HepG2 (cell line): Measurements from ENCODE around the gene VILL. TPM values are rescaled to one million over a fixed set of nuclear protein-coding genes. Genes with fewer than 3 reads are reported as not detected.

ENCODE experiments used
- CERS6 ChIP-seq: sonication (generic); formaldehyde crosslinking; IDR thresholded peaks from 2 replicates; pipeline ENCODE4 v1.5.0; 2020; ENCODE audit warnings: missing genetic modification reagents
- CREB3 ChIP-seq: sonication (generic); formaldehyde crosslinking; IDR thresholded peaks from 2 replicates; pipeline ENCODE4 v1.5.0; 2020; ENCODE audit warnings: missing genetic modification reagents
- GLMP ChIP-seq: sonication (generic); formaldehyde crosslinking; IDR thresholded peaks from 2 replicates; pipeline ENCODE4 v1.9.0; 2021; ENCODE audit warnings: missing genetic modification reagents, mild to moderate bottlenecking, borderline replicate concordance
- GZF1 ChIP-seq: sonication (generic); formaldehyde crosslinking; IDR thresholded peaks from 2 replicates; pipeline ENCODE4 v1.5.1; 2020; ENCODE audit warnings: mild to moderate bottlenecking, missing genetic modification reagents
- HNF4A ChIP-seq: sonication (generic); formaldehyde crosslinking; IDR thresholded peaks from 2 replicates; pipeline ENCODE4 v1.4.0; 2020; ENCODE audit warnings: missing genetic modification reagents
- KLF6 ChIP-seq: IDR thresholded peaks from 2 replicates; pipeline ENCODE4 v1.8.0; 2016; ENCODE audit warnings: missing biosample characterization, missing genetic modification reagents
- NFIB ChIP-seq: sonication (generic); formaldehyde crosslinking; IDR thresholded peaks from 2 replicates; pipeline ENCODE4 v1.9.0; 2021; ENCODE audit warnings: missing genetic modification reagents, mild to moderate bottlenecking, borderline replicate concordance
- PITX1 ChIP-seq: sonication (generic); formaldehyde crosslinking; IDR thresholded peaks from 2 replicates; pipeline ENCODE4 v1.5.1; 2020; ENCODE audit warnings: mild to moderate bottlenecking, missing genetic modification reagents
- PPARG ChIP-seq: conservative IDR thresholded peaks from 2 replicates; pipeline ENCODE4 v1.6.1; 2016; ENCODE audit warnings: missing biosample characterization, missing genetic modification reagents
- PRPF4 ChIP-seq: fragments of 200-400 bp; formaldehyde crosslinking; IDR thresholded peaks from 2 replicates; pipeline ENCODE4 v1.6.1; 2016; ENCODE audit warnings: low read length, low read depth; ENCODE audit not compliant: poor library complexity, severe bottlenecking
- RAD21 ChIP-seq: fragments of 450-650 bp; formaldehyde crosslinking; IDR thresholded peaks from 2 replicates; pipeline ENCODE4 v1.5.0; 2020; ENCODE audit warnings: mild to moderate bottlenecking
- SOX6 ChIP-seq, 2 experiments: fragments of 450-650 bp in 1 of 2; sonication (generic) in 1 of 2; formaldehyde crosslinking in 1 of 2; IDR thresholded peaks; 2 replicates each; pipeline versions ENCODE4 v1.4.0 to v1.6.1; 2017 to 2020; ENCODE audit warnings: antibody characterized with exemption in 1 of 2, mild to moderate bottlenecking in 1 of 2, missing genetic modification reagents in 1 of 2
- TRIM22 ChIP-seq: fragments of 450-650 bp; IDR thresholded peaks from 2 replicates; pipeline ENCODE4 v1.6.1; 2017
- ZBTB42 ChIP-seq: sonication (generic); formaldehyde crosslinking; IDR thresholded peaks from 2 replicates; pipeline ENCODE4 v1.5.0; 2020; ENCODE audit warnings: mild to moderate bottlenecking, missing genetic modification reagents
- ZBTB8A ChIP-seq: sonication (generic); formaldehyde crosslinking; IDR thresholded peaks from 2 replicates; pipeline ENCODE4 v1.4.0; 2020; ENCODE audit warnings: mild to moderate bottlenecking, low read depth, missing genetic modification reagents, borderline replicate concordance
- ZNF280B ChIP-seq: sonication (generic); formaldehyde crosslinking; IDR thresholded peaks from 2 replicates; pipeline ENCODE4 v1.5.0; 2020; ENCODE audit warnings: missing genetic modification reagents, mild to moderate bottlenecking, borderline replicate concordance
- ZNF329 ChIP-seq: sonication (generic); formaldehyde crosslinking; IDR thresholded peaks from 2 replicates; pipeline ENCODE4 v1.9.0; 2021; ENCODE audit warnings: low read depth, mild to moderate bottlenecking, missing genetic modification reagents
- ZNF333 ChIP-seq: sonication (generic); formaldehyde crosslinking; IDR thresholded peaks from 2 replicates; pipeline ENCODE4 v1.4.0; 2020; ENCODE audit warnings: mild to moderate bottlenecking, missing genetic modification reagents, borderline replicate concordance
- ZNF34 ChIP-seq: sonication (generic); formaldehyde crosslinking; IDR thresholded peaks from 2 replicates; pipeline ENCODE4 v1.4.0; 2020; ENCODE audit warnings: mild to moderate bottlenecking, missing genetic modification reagents, borderline replicate concordance
- ZNF589 ChIP-seq: sonication (generic); formaldehyde crosslinking; conservative IDR thresholded peaks from 2 replicates; pipeline ENCODE4 v1.8.0; 2022; ENCODE audit warnings: mild to moderate bottlenecking, moderate library complexity, missing genetic modification reagents
- ZNF615 ChIP-seq: sonication (generic); formaldehyde crosslinking; IDR thresholded peaks from 2 replicates; pipeline ENCODE4 v1.5.0; 2020; ENCODE audit warnings: mild to moderate bottlenecking, missing genetic modification reagents, borderline replicate concordance
- ZNF784 ChIP-seq: sonication (generic); formaldehyde crosslinking; IDR thresholded peaks from 2 replicates; pipeline ENCODE4 v1.5.1; 2020; ENCODE audit warnings: missing genetic modification reagents, mild to moderate bottlenecking, borderline replicate concordance
- polyA plus RNA-seq, 8 experiments: library from polyadenylated mRNA; depleted of rRNA in 3 of 8; stranded (reverse) in 7 of 8; unstranded in 1 of 8; fragments of >200 nt; fragmentation: Illumina TruSeq in 4 of 8; extraction: Trizol in 4 of 8; gene quantifications; 2 replicates each; pipeline versions ENCODE4 v1.2.1 to v1.2.3, GENCODE V29; 2011 to 2016; ENCODE audit warnings: low read depth in 4 of 8, missing spikeins in 1 of 8, mixed read lengths in 1 of 8; ENCODE audit not compliant: insufficient read depth in 1 of 8
- total RNA-seq, 5 experiments: library from RNA; depleted of rRNA; stranded (reverse); fragments of >200 nt; fragmentation: Illumina TruSeq; extraction: Trizol; gene quantifications; 2 replicates each; pipeline ENCODE4 v1.2.3, GENCODE V29; 2016; ENCODE audit warnings: low read depth in 1 of 5

The VILL gene
- total and polyA plus RNA-seq, 2 of the 13 experiments (the other 11 are each of a cell fraction or from before 2014, with no cell fraction given), result 3.2 to 5.3 TPM

GRCh38 chr3:38005076-38006020, 14.8 kb downstream of the VILL start (continued):
- TF ChIP-seq ZNF34 (CRISPR knock-in tag), result no peak
- TF ChIP-seq KLF6 (CRISPR knock-in tag), result no peak
- TF ChIP-seq SOX6 (IDR thresholded peaks at IDR 0.05), result no peak
- TF ChIP-seq SOX6 (CRISPR knock-in tag; IDR thresholded peaks at IDR 0.05), result peak; percentile 45; the same call in 1 of the 2 replicates
- TF ChIP-seq ZNF333 (CRISPR knock-in tag), result no peak
- TF ChIP-seq ZNF589, result no peak
- no peak for TF ChIP-seq ZNF615 (CRISPR knock-in tag)
- TF ChIP-seq TRIM22, result no peak
- TF ChIP-seq ZNF784 (CRISPR knock-in tag), result no peak
- TF ChIP-seq GLMP, result no peak
- no peak for TF ChIP-seq NFIB (CRISPR knock-in tag)
- no peak for TF ChIP-seq PITX1 (CRISPR knock-in tag)
- TF ChIP-seq RAD21, result no peak
- no peak; the same call in 1 of the 2 replicates for TF ChIP-seq ZNF280B
- peak; percentile 98 for TF ChIP-seq PPARG (CRISPR knock-in tag)
- TF ChIP-seq ZBTB8A (CRISPR knock-in tag), result no peak
- no peak for TF ChIP-seq PRPF4
- no peak for TF ChIP-seq ZBTB42 (CRISPR knock-in tag)
- no peak for TF ChIP-seq CERS6 (CRISPR knock-in tag)
- TF ChIP-seq CREB3 (CRISPR knock-in tag), result no peak; the same call in 1 of the 2 replicates
- TF ChIP-seq ZNF329 (CRISPR knock-in tag), result no peak
- TF ChIP-seq HNF4A, result peak; percentile 28; the same call in 1 of the 2 replicates
- no peak for TF ChIP-seq GZF1 (CRISPR knock-in tag)
